GM19452 (cell line): ENCODE data around the gene SLC25A38.
"Not testable (repeated sequence)": the region's sequence is repeated elsewhere in the genome, so short reads cannot be mapped to it uniquely, and the experiment has no call there.

Experiments
- ATAC-seq: cut with Tn5 transposase; IDR thresholded peaks from one replicate; pipeline ENCODE4 v1.9.1; 2021; ENCODE audit not compliant: unreplicated experiment

Gene SLC25A38

GRCh38 chr3:39406368-39407258, 23.4 kb downstream of the SLC25A38 start, which contains the start of gene RPSA:
Gene RPSA, plus strand, starts transcription at chr3:39406720. Its CDS starts 934 bp downstream, at chr3:39407654.
- ATAC-seq: peak; percentile 90

- ATAC-seq: no peak
Observed at GRCh38 chr3:39407259-39407629, 24.1 kb downstream of the SLC25A38 start.

DNA sequence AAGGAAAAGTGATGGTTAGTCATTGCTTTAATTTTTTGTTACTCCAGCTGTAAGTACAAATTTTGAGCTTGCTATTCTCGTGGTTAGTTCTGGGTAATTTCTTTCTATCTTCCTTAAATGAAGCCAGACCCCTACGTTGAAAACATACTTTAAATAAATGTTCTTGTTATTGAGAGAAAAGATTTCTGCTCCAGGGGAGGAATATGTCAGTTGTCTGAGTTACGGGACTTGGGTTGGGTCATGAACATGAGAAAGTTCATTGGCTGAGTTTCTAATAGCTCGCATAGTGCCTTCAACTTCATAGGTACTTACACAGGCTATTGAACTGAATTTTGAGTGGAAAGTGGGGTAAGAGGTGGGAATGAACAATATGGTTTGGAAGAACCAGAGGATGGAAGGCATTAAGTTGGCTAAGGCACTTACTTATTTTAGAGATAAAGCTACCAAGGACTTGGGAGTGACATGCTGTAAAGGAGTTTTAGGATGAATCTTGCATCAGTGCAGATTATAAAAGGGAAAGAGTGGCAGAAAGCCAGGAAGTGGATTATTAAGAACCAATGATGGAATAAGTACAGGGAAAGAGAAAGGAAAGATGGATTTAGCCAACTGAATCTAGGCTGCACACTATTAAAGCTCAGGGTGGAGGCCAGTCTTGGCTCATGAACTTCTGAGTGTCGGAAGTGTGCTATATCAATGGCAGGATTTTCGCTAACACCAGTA, 24.8 kb downstream of the SLC25A38 start:
- ATAC-seq: no peak

DNA sequence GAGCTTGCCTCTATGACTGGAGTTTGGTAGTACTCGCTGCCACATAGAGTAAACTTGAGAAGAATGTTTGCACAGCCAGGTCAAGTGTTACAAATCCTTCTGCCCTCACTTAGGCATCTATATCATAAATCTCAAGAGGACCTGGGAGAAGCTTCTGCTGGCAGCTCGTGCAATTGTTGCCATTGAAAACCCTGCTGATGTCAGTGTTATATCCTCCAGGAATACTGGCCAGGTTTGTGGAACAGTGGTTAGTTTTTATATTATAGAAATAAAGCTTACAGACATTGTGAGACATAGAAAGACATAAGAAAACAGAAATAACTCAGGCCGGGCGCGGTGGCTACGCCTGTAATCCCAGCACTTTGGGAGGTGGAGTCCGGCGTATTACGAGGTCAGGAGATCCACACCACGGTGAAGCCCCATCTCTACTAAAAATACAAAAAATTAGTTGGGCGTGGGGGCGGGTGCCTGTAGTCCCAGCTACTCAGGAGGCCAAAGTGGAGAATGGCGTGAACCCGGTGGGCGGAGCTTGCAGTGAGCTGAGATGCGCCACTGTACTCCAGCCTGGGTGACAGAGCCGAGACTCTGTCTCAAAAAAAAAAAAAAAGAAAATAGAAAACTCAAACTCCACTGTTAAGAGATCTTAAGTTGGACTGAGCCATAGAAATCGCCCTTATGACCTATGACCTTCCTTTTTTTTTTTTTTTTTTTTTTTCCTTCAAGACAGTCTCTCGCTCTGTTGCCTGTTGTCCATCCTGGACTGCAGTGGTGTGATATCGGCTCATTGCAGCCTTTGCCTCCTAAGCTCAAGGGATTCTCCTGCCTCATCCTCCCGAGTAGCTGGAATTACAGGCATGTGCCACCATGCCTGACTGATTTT, 25.6 kb downstream of the SLC25A38 start:
- ATAC-seq: no peak

- ATAC-seq: no peak
Observed at GRCh38 chr3:39409514-39410136, 26.5 kb downstream of the SLC25A38 start.

DNA sequence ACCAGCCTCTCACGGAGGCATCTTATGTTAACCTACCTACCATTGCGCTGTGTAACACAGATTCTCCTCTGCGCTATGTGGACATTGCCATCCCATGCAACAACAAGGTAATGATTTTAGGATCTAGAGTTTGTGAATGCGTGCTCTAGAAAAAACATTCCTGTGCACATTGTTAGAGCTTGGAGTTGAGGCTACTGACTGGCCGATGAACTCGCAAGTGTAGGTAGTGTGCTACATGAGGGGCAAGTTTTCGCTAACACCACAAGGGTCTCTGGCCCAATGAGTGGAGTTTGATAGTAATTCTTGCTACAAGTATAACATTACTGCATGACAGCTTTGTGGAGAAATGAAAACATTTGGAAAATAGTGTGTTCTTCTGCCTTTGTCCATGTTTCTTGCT, 27.7 kb downstream of the SLC25A38 start:
- no peak for ATAC-seq

DNA sequence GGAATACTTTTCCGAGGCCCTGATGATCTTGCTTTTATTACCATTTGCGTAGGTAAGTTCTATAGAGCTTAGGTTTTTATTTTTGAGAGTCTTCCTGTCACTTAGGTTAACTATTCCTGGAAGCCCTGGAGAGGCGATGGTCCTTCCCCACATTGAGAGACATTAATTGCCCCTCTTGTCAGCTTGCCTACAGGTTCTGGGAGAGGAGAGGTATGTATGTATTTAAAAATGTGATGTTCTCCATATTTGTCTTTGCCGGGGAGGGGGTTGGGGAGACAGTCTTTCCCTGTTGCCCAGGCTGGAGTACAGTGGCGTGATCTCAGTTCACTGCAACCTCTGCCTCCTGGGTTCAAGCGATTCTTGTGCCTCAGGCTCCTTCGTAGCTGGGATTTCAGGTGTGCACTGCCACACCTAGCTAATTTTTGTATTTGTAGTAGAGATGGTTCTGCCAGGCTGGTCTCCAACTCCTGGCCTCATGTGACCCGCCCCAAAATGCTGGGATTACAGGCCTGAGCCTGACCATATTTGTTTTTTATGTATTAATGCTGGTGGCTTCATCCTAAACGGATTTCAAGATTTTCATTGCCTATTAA, 29.6 kb downstream of the SLC25A38 start:
- no peak for ATAC-seq

DNA sequence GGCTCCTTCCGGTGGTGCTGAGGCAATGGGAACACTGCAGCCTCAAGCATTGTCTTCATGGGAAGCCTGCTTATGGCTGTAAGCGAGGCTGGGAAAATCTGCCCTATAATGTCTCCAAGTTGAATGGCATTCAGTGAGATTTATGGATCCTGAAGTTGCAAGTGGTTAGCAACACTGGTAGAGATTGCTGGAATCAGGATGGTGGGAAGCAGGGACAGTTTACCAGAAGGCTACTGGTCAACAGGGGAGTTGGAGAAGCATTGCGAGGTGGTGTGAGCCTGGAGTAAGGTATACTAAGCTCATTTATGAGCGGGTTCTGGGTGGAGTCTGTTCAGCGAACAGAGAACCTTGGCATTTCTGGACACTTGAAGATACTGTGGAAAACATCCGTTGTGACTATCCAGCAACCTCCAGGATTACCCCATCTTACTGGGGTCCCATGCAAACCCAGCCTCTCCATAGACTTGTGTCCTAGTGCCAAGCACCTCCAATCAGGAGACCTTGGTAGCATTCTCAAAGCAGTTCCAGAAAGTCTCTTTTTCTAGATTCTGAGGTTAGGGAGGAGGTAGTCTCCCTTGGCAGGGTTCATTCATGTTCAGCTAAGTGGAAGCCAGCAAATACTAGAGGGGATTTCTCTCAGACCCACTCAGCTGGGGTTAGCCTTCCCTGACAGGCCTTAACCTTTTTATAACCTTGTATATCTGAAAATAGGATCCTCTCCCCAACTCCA, 30.7 kb downstream of the SLC25A38 start:
- ATAC-seq: no peak

DNA sequence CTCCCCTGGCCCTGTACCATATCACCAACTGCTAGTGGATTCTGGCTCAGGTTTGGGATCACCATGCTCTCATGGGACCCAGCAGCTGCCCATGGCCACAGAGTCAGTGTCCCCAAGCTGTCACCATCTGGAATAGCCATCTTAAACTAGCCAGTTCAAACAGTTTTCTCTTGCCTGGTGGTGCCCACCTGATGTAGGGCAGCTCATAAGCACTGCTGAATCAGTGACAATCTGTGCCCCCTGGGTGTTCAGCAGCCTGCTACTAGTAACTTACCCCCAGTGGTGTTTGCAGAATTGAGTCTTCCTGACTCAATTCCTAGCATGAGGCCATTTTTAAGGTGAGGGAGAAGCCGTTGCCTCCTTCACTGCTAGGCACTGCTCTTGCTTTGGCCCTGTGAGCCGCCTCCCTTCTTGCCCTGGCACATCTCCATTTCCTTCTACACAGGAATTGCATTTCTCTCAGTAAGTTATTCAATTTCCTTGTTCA, 31.3 kb downstream of the SLC25A38 start:
- no peak for ATAC-seq

DNA sequence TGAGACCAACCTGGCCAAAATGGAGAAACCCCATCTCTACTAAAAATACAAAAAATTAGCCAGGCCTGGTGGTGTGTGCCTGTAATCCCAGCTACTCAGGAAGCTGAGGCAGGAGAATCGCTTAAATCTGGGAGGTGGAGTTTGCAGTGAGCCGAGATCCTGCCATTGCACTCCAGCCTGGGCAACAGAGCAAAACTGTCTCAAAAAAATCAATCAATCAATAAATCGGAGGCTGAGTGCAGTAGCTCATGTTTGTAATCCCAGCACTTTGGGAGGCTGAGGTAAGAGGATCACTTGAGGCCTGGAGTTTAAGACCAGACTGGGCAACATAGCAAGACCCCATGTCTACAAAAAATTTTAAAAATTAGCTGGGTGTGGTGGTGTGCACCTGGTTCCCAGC, 32.1 kb downstream of the SLC25A38 start:
- not testable (repeated sequence) for ATAC-seq

DNA sequence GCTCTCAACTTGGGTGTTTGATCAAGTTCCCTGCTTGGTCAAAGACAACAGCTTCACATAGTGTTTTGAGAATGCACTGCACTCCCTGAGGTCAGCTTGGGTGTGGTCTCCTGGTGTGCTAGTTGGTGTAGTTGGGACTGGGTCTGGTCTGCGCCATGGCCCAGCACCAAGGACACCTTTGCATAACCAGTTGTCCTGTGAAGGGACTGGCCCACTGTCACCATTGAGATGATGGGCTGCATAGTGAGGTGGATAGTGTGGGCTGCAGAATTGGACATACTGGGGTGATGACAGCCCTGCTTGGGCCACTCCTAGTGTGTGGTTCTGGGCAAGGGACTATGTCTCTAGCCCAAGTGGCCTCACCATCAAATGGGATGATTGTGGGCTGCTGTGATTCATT, 32.8 kb downstream of the SLC25A38 start:
- ATAC-seq: no peak

DNA sequence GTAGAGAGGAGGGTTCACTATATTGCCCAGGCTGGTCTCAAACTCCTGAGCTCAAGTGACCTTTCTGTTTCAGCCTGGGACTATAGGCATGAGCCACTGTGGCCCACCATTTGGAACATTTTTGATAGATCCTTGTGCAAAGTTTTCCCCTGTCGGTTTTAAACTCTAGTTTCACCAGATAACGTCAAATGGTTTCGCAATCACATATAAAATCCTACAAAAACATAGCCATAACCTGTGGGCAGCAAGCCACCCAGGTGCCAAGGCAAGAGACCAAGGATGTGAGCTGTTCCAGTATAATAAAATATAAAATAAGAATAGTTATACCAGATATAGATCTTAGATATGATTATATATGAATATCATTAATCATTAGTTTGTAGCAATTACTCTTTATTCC, 33.8 kb downstream of the SLC25A38 start:
- ATAC-seq: not testable (repeated sequence)

GRCh38 chr3:39418556-39419225, 35.5 kb downstream of the SLC25A38 start:
- ATAC-seq: not testable (repeated sequence)

- no peak for ATAC-seq
Observed at GRCh38 chr3:39419742-39420315, 36.7 kb downstream of the SLC25A38 start.

DNA sequence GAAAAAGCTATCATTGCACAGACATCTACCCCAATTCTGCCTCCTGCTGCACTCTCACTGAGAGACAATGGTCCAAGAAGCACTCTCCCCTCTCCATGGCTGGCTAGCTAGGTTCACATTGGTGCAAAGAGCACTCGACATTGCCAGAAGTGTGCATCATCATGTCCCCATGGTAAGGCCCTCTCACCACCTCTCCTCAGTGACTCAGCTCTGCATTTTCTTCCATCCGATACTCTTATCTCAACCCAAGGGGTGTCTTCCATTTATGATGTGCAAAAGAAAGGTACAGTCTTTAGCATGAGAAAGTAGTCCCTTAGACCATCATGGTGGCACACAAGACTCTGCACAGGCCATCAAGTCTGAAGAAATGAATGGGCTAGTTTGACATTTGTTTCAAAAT, 37.4 kb downstream of the SLC25A38 start:
- no peak for ATAC-seq

GRCh38 chr3:39423436-39423970, 40.3 kb downstream of the SLC25A38 start:
- ATAC-seq: no peak

DNA sequence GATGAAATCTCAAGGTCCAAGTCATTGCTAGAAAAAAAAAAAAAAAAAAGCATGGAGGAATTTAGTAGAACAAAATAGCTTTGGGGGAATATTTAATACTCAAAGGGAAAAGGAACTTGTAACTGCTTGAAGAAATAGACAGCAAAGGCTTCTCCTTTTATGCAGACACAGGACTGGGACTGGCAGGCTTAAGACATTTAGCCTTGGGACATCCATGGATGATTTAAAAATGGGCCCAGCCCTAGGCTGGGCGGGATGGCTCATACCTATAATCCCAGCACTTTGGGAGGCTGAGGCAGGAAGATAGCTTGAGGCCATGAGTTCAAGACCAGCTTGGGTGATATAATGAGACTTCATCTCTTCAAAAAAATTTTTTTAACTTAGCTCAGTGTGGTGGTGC, 43.1 kb downstream of the SLC25A38 start:
- no peak for ATAC-seq

GRCh38 chr3:39427506-39427905, 44.3 kb downstream of the SLC25A38 start:
- ATAC-seq: no peak
